Brain microvascular endothelial cell (primary cell): ENCODE data around the gene PRR14.

Experiments
- DNase-seq: peaks from one replicate; pipeline ENCODE4 v3.0.0-alpha.2; 2020
- H3K27ac ChIP-seq: fragments of 250-450 bp; sonication (Bioruptor Pico); 2 replicates; pipeline ENCODE4 v1.5.1; 2020; ENCODE audit warnings: mild to moderate bottlenecking, moderate library complexity
- H3K27me3 ChIP-seq: fragments of 250-450 bp; sonication (Bioruptor Pico); replicated peaks from 2 replicates; pipeline ENCODE4 v1.5.1; 2020; ENCODE audit warnings: mild to moderate bottlenecking
- H3K36me3 ChIP-seq: fragments of 250-450 bp; sonication (Bioruptor Pico); replicated peaks from 2 replicates; pipeline ENCODE4 v1.5.1; 2020; ENCODE audit warnings: mild to moderate bottlenecking
- H3K4me3 ChIP-seq: 2 replicates; pipeline ENCODE4 v1.5.1; 2011; ENCODE audit warnings: low read depth, mild to moderate bottlenecking, control low read depth, low read length, moderate library complexity
- CTCF ChIP-seq: IDR thresholded peaks from 2 replicates; pipeline ENCODE4 v1.5.1; 2011; ENCODE audit warnings: low read depth, mild to moderate bottlenecking, moderate library complexity, low read length, control low read depth, inconsistent platforms; ENCODE audit errors: missing control alignments
- in situ Hi-C: cut with HindIII; loops from 2 replicates; pipeline ENCODE4 v1.10.0; 2017; ENCODE audit warnings: low sequenced_read_pairs, low pct_ligation_motif_present

PRR14 gene

GRCh38 chr16:30651124-30652004 lies 604 bp downstream of the PRR14 start:
- H3K27ac ChIP-seq, result peak overlapping the region; percentile 46
- DNase-seq, result peak; percentile 13
- peak overlapping the region; percentile 84 for H3K4me3 ChIP-seq
- no peaks in the 10 kb centered on the region for H3K27me3 ChIP-seq
- H3K36me3 ChIP-seq, result peaks cover 23% of the 10 kb centered on the region
- in situ Hi-C loops, result no loop called here
- peak; percentile 46 for TF ChIP-seq CTCF

- in situ Hi-C loops, result no loop called here
- Histone ChIP-seq H3K36me3 (peaks cover 23% of the 10 kb centered on the region), H3K27ac (no peak overlapping the region), H3K4me3 (peak overlapping the region; percentile 84), H3K27me3 (no peaks in the 10 kb centered on the region)
- DNase-seq, result no peak
- no peak for TF ChIP-seq CTCF
Observed at GRCh38 chr16:30652005-30652296, 1.2 kb downstream of the PRR14 start.

GRCh38 chr16:30652718-30653117 lies 2.0 kb downstream of the PRR14 start:
- H3K36me3 ChIP-seq, result peaks cover 23% of the 10 kb centered on the region
- H3K4me3 ChIP-seq, result no peak overlapping the region
- DNase-seq, result no peak
- no peak overlapping the region for H3K27ac ChIP-seq
- in situ Hi-C loops, result no loop called here
- H3K27me3 ChIP-seq, result no peaks in the 10 kb centered on the region
- TF ChIP-seq CTCF, result no peak

GRCh38 chr16:30654856-30655255 lies 4.1 kb downstream of the PRR14 start:
- in situ Hi-C loops, result no loop called here
- Histone ChIP-seq H3K27me3 (no peaks in the 10 kb centered on the region), H3K4me3 (no peak overlapping the region), H3K27ac (no peak overlapping the region), H3K36me3 (peaks cover 23% of the 10 kb centered on the region)
- TF ChIP-seq CTCF, result no peak
- no peak for DNase-seq

GRCh38 chr16:30655815-30656347 lies 5.1 kb downstream of the PRR14 start:
- DNase-seq, result no peak
- Histone ChIP-seq H3K27me3 (no peaks in the 10 kb centered on the region), H3K4me3 (no peak overlapping the region), H3K36me3 (peaks cover 24% of the 10 kb centered on the region), H3K27ac (no peak overlapping the region)
- no peak for TF ChIP-seq CTCF
- in situ Hi-C loops, result no loop called here
